Uterus (tissue), 4 donors: ENCODE measurements around the gene LYPD6B. TPM values are rescaled to one million over a fixed set of nuclear protein-coding genes. Genes with fewer than 3 reads are reported as not detected.

ENCODE experiments used
- DNase-seq, 2 donors: peaks; one replicate each; pipeline ENCODE4 v3.0.0-alpha.2; 2019 to 2020
- H3K27ac ChIP-seq, 2 donors: fragments of 200-600 bp; sonication (generic); 1 replicate in 1 of 2; 2 replicates in 1 of 2; pipeline ENCODE4 v1.5.1; 2016 to 2018
- H3K27me3 ChIP-seq, 2 donors: fragments of 200-600 bp; sonication (generic); one replicate each; pipeline ENCODE4 v1.5.1; 2018 to 2019; ENCODE audit warnings: control low read depth in 1 of 2
- H3K36me3 ChIP-seq, 2 donors: fragments of 200-600 bp; sonication (generic); one replicate each; pipeline ENCODE4 v1.5.1; 2019; ENCODE audit warnings: control low read depth in 1 of 2
- H3K4me1 ChIP-seq, 2 donors: fragments of 200-600 bp; sonication (generic); one replicate each; pipeline ENCODE4 v1.5.1; 2018 to 2019; ENCODE audit warnings: control low read depth in 1 of 2
- H3K4me3 ChIP-seq, 2 donors: fragments of 200-600 bp; sonication (generic); 1 replicate in 1 of 2; 2 replicates in 1 of 2; pipeline ENCODE4 v1.5.1; 2018 to 2019; ENCODE audit warnings: mild to moderate bottlenecking in 1 of 2
- H3K9me3 ChIP-seq, 2 donors: fragments of 200-600 bp; sonication (generic); one replicate each; pipeline ENCODE4 v1.5.1; 2019; ENCODE audit warnings: control low read depth in 1 of 2
- CTCF ChIP-seq, 4 experiments: fragments of 200-600 bp in 2 of 4; fragments of 450-650 bp in 2 of 4; sonication (generic) in 2 of 4; IDR thresholded peaks; one replicate each; pipeline ENCODE4 v1.5.1; 2016 to 2019; ENCODE audit warnings: antibody characterized with exemption in 4 of 4, mild to moderate bottlenecking in 2 of 4, moderate library complexity in 1 of 4
- POLR2A ChIP-seq, 2 donors: fragments of 450-650 bp; IDR thresholded peaks; one replicate each; pipeline ENCODE4 v1.6.1; 2016; ENCODE audit warnings: antibody characterized with exemption in 2 of 2, mild to moderate bottlenecking in 1 of 2, moderate library complexity in 1 of 2
- intact Hi-C: fragments of 100-400 bp; cut with DNase I; formaldehyde crosslinking; loops from one replicate; pipeline ENCODE4 v1.15.1; 2023; ENCODE audit warnings: low total_unique reads
- total RNA-seq, 4 donors: library from RNA; depleted of rRNA in 3 of 4; stranded (reverse); fragments of >200 nt in 3 of 4; gene quantifications; one replicate each; pipeline versions ENCODE4 v1.1.0 to v1.2.4, GENCODE V29; 2014 to 2023
- donor health status: DM: yes; HTN: yes; CAD: no.

Gene LYPD6B
- total RNA-seq, 4 donors from 2014 or later: 0.27 to 9.8 TPM; not detected in 2

GRCh38 chr2:149188291-149188690 lies 149.8 kb downstream of the LYPD6B start:
- no peak for TF ChIP-seq POLR2A (IDR thresholded peaks at IDR 0.05)
- TF ChIP-seq CTCF (IDR thresholded peaks at IDR 0.05): no peak
- H3K27me3 ChIP-seq: no peaks in the 10 kb centered on the region
- H3K4me3 ChIP-seq: no peak overlapping the region
- H3K36me3 ChIP-seq: no peaks in the 10 kb centered on the region
- H3K4me1 ChIP-seq: no peaks in the 10 kb centered on the region
- no peak overlapping the region for H3K27ac ChIP-seq
- intact Hi-C loops: no loop called here
- no peak for DNase-seq
- no peaks in the 10 kb centered on the region for H3K9me3 ChIP-seq

- no peaks in the 10 kb centered on the region for H3K36me3 ChIP-seq
- H3K4me3 ChIP-seq: no peak overlapping the region
- intact Hi-C loops: no loop called here
- DNase-seq: no peak
- H3K9me3 ChIP-seq: no peaks in the 10 kb centered on the region
- H3K27me3 ChIP-seq: no peaks in the 10 kb centered on the region
- H3K27ac ChIP-seq: no peak overlapping the region
- TF ChIP-seq POLR2A (IDR thresholded peaks at IDR 0.05): no peak
- TF ChIP-seq CTCF (IDR thresholded peaks at IDR 0.05): no peak
- H3K4me1 ChIP-seq: no peaks in the 10 kb centered on the region
Observed at GRCh38 chr2:149189769-149190168, 151.3 kb downstream of the LYPD6B start.

- H3K9me3 ChIP-seq: no peaks in the 10 kb centered on the region
- H3K36me3 ChIP-seq: no peaks in the 10 kb centered on the region
- no peak overlapping the region for H3K4me3 ChIP-seq
- TF ChIP-seq CTCF (IDR thresholded peaks at IDR 0.05): no peak
- no peak for TF ChIP-seq POLR2A (IDR thresholded peaks at IDR 0.05)
- DNase-seq: no peak
- no peak overlapping the region for H3K27ac ChIP-seq
- H3K27me3 ChIP-seq: no peaks in the 10 kb centered on the region
- no peaks in the 10 kb centered on the region for H3K4me1 ChIP-seq
- intact Hi-C loops: no loop called here
Observed at GRCh38 chr2:149191915-149192314, 153.4 kb downstream of the LYPD6B start.

DNA sequence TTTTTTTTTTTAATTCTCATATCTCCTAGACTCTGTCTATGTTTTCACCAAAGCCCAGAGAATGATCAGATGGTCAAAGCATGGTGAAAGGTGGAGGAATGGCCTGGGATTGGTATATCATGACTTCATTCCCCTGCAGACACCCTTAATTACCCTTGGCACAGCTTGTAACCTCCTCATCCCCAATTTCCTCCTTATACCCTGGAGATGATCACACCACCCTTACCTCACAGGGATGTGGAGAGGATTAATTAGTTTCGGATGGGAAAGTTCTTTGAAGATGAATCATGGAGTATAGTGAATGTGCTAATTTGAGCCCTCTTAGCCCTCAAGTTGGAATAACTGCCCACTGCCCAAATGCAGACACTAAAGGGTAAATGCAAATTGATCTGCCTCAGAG lies 153.9 kb downstream of the LYPD6B start:
- Histone ChIP-seq H3K9me3 (no peaks in the 10 kb centered on the region), H3K27me3 (no peaks in the 10 kb centered on the region), H3K4me1 (no peaks in the 10 kb centered on the region), H3K36me3 (no peaks in the 10 kb centered on the region), H3K27ac (no peak overlapping the region), H3K4me3 (no peak overlapping the region)
- TF ChIP-seq POLR2A (IDR thresholded peaks at IDR 0.05) (no peak), CTCF (IDR thresholded peaks at IDR 0.05) (no peak)
- intact Hi-C loops: no loop called here
- DNase-seq: no peak

GRCh38 chr2:149200109-149200520 lies 161.6 kb downstream of the LYPD6B start:
- Histone ChIP-seq H3K4me3 (no peak overlapping the region), H3K27ac (no peak overlapping the region), H3K4me1 (no peaks in the 10 kb centered on the region), H3K9me3 (no peaks in the 10 kb centered on the region), H3K36me3 (no peaks in the 10 kb centered on the region), H3K27me3 (no peaks in the 10 kb centered on the region)
- intact Hi-C loops: no loop called here
- no peak for TF ChIP-seq POLR2A (IDR thresholded peaks at IDR 0.05)
- TF ChIP-seq CTCF (IDR thresholded peaks at IDR 0.05): no peak
- DNase-seq: no peak
